SK-N-SH treated with all-trans-retinoic acid at 6 μM for 48 hours (cell line): ENCODE measurements around the gene MIA2.
"Not testable (repeated sequence)": the region's sequence is repeated elsewhere in the genome, so short reads cannot be mapped to it uniquely, and the experiment has no call there.

Experiments
- ATAC-seq: fragments of 200-7000 bp; cut with Tn5 transposase; 3 replicates; pipeline ENCODE4 v1.9.1; 2020; ENCODE audit warnings: mild to moderate bottlenecking, moderate library complexity
- ARNTL ChIP-seq: fragments of 450-650 bp; formaldehyde crosslinking; IDR thresholded peaks from 2 replicates; pipeline ENCODE4 v1.5.0; 2020; ENCODE audit warnings: low read depth, mild to moderate bottlenecking, moderate library complexity, borderline replicate concordance
- BACH2 ChIP-seq: fragments of 250-450 bp; sonication (Bioruptor Pico); IDR thresholded peaks from 2 replicates; pipeline ENCODE4 v1.9.0; 2021; ENCODE audit warnings: mild to moderate bottlenecking, borderline replicate concordance
- CSDC2 ChIP-seq: fragments of 250-450 bp; sonication (Bioruptor Pico); IDR thresholded peaks from 2 replicates; pipeline ENCODE4 v1.5.0; 2020; ENCODE audit warnings: mild to moderate bottlenecking, moderate library complexity
- ESRRG ChIP-seq: fragments of 250-450 bp; sonication (Bioruptor Pico); IDR thresholded peaks from 2 replicates; pipeline ENCODE4 v1.6.1; 2021; ENCODE audit warnings: mild to moderate bottlenecking
- GLIS3 ChIP-seq: fragments of 250-450 bp; sonication (Bioruptor Pico); IDR thresholded peaks from 2 replicates; pipeline ENCODE4 v1.5.0; 2020; ENCODE audit warnings: mild to moderate bottlenecking, moderate library complexity
- OSR1 ChIP-seq: fragments of 250-450 bp; sonication (Bioruptor Pico); IDR thresholded peaks from 2 replicates; pipeline ENCODE4 v1.8.0; 2022; ENCODE audit warnings: moderate library complexity, mild to moderate bottlenecking, inconsistent platforms
- PATZ1 ChIP-seq: fragments of 250-450 bp; sonication (Bioruptor Pico); IDR thresholded peaks from 2 replicates; pipeline ENCODE4 v1.8.0; 2020; ENCODE audit warnings: mild to moderate bottlenecking, moderate library complexity, borderline replicate concordance
- POU6F1 ChIP-seq: fragments of 250-450 bp; sonication (Bioruptor Pico); IDR thresholded peaks from 2 replicates; pipeline ENCODE4 v1.8.0; 2021; ENCODE audit warnings: low read depth, mild to moderate bottlenecking, moderate library complexity, borderline replicate concordance
- PPARA ChIP-seq: fragments of 250-450 bp; sonication (Bioruptor Pico); IDR thresholded peaks from 2 replicates; pipeline ENCODE4 v1.5.0; 2020; ENCODE audit warnings: mild to moderate bottlenecking, borderline replicate concordance
- RARB ChIP-seq: fragments of 250-450 bp; sonication (Bioruptor Pico); IDR thresholded peaks from 2 replicates; pipeline ENCODE4 v1.8.0; 2021; ENCODE audit warnings: mild to moderate bottlenecking, moderate library complexity
- SNAI2 ChIP-seq: fragments of 250-450 bp; sonication (Bioruptor Pico); IDR thresholded peaks from 2 replicates; pipeline ENCODE4 v1.5.0; 2020; ENCODE audit warnings: mild to moderate bottlenecking, moderate library complexity
- TOX ChIP-seq: fragments of 250-450 bp; sonication (Bioruptor Pico); IDR thresholded peaks from 2 replicates; pipeline ENCODE4 v1.8.0; 2021; ENCODE audit warnings: mild to moderate bottlenecking, moderate library complexity, borderline replicate concordance
- ZC3H10 ChIP-seq: fragments of 250-450 bp; sonication (Bioruptor Pico); IDR thresholded peaks from 2 replicates; pipeline ENCODE4 v1.5.1; 2021; ENCODE audit warnings: mild to moderate bottlenecking, moderate library complexity
- ZFP3 ChIP-seq: fragments of 250-450 bp; sonication (Bioruptor Pico); IDR thresholded peaks from 2 replicates; pipeline ENCODE4 v1.5.0; 2020; ENCODE audit warnings: mild to moderate bottlenecking, moderate library complexity
- ZFP30 ChIP-seq: fragments of 450-650 bp; formaldehyde crosslinking; IDR thresholded peaks from 2 replicates; pipeline ENCODE4 v1.5.0; 2022; ENCODE audit warnings: mild to moderate bottlenecking, moderate library complexity
- ZNF565 ChIP-seq: fragments of 450-650 bp; formaldehyde crosslinking; conservative IDR thresholded peaks from 2 replicates; pipeline ENCODE4 v1.5.0; 2020; ENCODE audit warnings: low read depth, mild to moderate bottlenecking, moderate library complexity
- ZNF70 ChIP-seq: fragments of 450-650 bp; formaldehyde crosslinking; IDR thresholded peaks from 2 replicates; pipeline ENCODE4 v1.5.0; 2020; ENCODE audit warnings: mild to moderate bottlenecking, moderate library complexity
- TF ChIP-seq, protein P1 (sequence below): fragments of 250-450 bp; sonication (Bioruptor Pico); IDR thresholded peaks from 2 replicates; pipeline ENCODE4 v1.5.1; 2021; ENCODE audit warnings: mild to moderate bottlenecking, moderate library complexity
- TF ChIP-seq, protein P2 (sequence below): fragments of 250-450 bp; sonication (Bioruptor Pico); IDR thresholded peaks from 2 replicates; pipeline ENCODE4 v1.5.0; 2020; ENCODE audit warnings: mild to moderate bottlenecking, moderate library complexity

The MIA2 gene

GRCh38 chr14:39351708-39352107 lies 118.0 kb downstream of the MIA2 start (continued):
- TF ChIP-seq, protein P1, sequence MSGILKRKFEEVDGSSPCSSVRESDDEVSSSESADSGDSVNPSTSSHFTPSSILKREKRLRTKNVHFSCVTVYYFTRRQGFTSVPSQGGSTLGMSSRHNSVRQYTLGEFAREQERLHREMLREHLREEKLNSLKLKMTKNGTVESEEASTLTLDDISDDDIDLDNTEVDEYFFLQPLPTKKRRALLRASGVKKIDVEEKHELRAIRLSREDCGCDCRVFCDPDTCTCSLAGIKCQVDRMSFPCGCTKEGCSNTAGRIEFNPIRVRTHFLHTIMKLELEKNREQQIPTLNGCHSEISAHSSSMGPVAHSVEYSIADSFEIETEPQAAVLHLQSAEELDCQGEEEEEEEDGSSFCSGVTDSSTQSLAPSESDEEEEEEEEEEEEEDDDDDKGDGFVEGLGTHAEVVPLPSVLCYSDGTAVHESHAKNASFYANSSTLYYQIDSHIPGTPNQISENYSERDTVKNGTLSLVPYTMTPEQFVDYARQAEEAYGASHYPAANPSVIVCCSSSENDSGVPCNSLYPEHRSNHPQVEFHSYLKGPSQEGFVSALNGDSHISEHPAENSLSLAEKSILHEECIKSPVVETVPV (CRISPR knock-in tag), result no peak
- TF ChIP-seq ZC3H10 (CRISPR knock-in tag) (no peak), ZNF70 (no peak), PATZ1 (CRISPR knock-in tag) (no peak), ZFP30 (no peak)

DNA sequence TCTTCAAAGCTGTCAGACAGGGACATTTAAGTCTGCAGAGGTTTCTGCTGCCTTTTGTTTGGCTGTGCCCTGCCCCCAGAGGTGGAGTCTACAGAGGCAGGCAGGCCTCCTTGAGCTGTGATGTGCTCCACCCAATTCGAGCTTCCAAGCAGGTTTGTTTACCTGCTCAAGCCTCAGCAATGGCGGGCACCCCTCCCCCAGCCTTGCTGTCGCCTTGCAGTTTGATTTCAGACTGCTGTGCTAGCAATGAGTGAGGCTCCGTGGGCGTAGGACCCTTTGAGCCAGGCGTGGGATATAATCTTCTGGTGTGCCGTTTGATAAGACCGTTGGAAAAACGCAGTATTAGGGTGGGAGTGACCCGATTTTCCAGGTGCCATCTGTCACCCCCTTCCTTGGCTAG lies 125.4 kb downstream of the MIA2 start:
- ATAC-seq, result not testable (repeated sequence)

GRCh38 chr14:39360316-39360715 lies 126.6 kb downstream of the MIA2 start:
- no peak for ATAC-seq
- TF ChIP-seq ZFP3 (CRISPR knock-in tag) (no peak), ARNTL (CRISPR knock-in tag) (no peak), ZFP30 (no peak)

DNA sequence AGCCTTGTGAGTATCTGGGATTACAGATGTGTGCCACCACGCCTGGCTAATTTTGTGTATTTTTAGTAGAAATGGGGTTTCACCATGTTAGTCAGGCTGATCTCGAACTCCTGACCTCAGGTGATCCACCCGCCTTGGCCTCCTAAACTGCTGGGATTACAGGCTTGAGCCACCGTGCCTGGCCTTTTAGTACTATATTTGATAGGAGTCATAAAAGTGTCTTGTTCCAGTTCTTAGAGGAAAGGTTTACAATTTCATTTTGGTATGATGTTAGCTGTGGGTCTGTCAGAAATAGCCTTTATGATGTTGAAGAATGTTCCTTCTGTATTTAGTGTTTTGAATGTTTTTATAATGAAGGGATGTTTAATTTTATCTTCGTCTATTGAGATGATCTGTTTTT lies 127.8 kb downstream of the MIA2 start:
- ATAC-seq, result not testable (repeated sequence)

GRCh38 chr14:39364509-39364908 lies 130.8 kb downstream of the MIA2 start:
- TF ChIP-seq ZFP30 (no peak), BACH2 (CRISPR knock-in tag) (no peak), ARNTL (CRISPR knock-in tag) (no peak), TOX (CRISPR knock-in tag) (no peak), PPARA (CRISPR knock-in tag) (no peak), OSR1 (CRISPR knock-in tag) (no peak), RARB (CRISPR knock-in tag) (no peak), POU6F1 (CRISPR knock-in tag) (no peak), ZNF565 (CRISPR knock-in tag) (no peak), ZC3H10 (CRISPR knock-in tag) (no peak), ZNF70 (no peak), GLIS3 (CRISPR knock-in tag) (no peak), ESRRG (CRISPR knock-in tag) (no peak)
- TF ChIP-seq, protein P2, sequence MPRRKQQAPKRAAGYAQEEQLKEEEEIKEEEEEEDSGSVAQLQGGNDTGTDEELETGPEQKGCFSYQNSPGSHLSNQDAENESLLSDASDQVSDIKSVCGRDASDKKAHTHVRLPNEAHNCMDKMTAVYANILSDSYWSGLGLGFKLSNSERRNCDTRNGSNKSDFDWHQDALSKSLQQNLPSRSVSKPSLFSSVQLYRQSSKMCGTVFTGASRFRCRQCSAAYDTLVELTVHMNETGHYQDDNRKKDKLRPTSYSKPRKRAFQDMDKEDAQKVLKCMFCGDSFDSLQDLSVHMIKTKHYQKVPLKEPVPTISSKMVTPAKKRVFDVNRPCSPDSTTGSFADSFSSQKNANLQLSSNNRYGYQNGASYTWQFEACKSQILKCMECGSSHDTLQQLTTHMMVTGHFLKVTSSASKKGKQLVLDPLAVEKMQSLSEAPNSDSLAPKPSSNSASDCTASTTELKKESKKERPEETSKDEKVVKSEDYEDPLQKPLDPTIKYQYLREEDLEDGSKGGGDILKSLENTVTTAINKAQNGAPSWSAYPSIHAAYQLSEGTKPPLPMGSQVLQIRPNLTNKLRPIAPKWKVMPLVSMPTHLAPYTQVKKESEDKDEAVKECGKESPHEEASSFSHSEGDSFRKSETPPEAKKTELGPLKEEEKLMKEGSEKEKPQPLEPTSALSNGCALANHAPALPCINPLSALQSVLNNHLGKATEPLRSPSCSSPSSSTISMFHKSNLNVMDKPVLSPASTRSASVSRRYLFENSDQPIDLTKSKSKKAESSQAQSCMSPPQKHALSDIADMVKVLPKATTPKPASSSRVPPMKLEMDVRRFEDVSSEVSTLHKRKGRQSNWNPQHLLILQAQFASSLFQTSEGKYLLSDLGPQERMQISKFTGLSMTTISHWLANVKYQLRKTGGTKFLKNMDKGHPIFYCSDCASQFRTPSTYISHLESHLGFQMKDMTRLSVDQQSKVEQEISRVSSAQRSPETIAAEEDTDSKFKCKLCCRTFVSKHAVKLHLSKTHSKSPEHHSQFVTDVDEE (CRISPR knock-in tag), result no peak
- ATAC-seq, result no peak

- ATAC-seq, result no peak
- TF ChIP-seq RARB (CRISPR knock-in tag), result no peak
- TF ChIP-seq, protein P1 (CRISPR knock-in tag), result no peak
- TF ChIP-seq CSDC2 (CRISPR knock-in tag), result no peak
- TF ChIP-seq ZNF565 (CRISPR knock-in tag), result no peak
- TF ChIP-seq OSR1 (CRISPR knock-in tag), result no peak
- TF ChIP-seq PATZ1 (CRISPR knock-in tag), result no peak
- TF ChIP-seq TOX (CRISPR knock-in tag), result no peak
- no peak for TF ChIP-seq ZNF70
- TF ChIP-seq POU6F1 (CRISPR knock-in tag), result no peak
- TF ChIP-seq ZC3H10 (CRISPR knock-in tag), result no peak
- TF ChIP-seq SNAI2 (CRISPR knock-in tag), result no peak
- TF ChIP-seq BACH2 (CRISPR knock-in tag), result no peak
- no peak for TF ChIP-seq PPARA (CRISPR knock-in tag)
These were observed 131.6 kb downstream of the MIA2 start for GRCh38 chr14:39365354-39365753.
